ENCODE results near the gene SPAG16.

The SPAG16 gene

GRCh38 chr2:214286011-214286410 lies 1001.7 kb downstream of the SPAG16 start:
- no peak for DNase-seq (ENCODE audit: low spot score)

GRCh38 chr2:214293593-214293992 lies 1009.3 kb downstream of the SPAG16 start:
- DNase-seq (ENCODE audit: low spot score) = no peak

DNA sequence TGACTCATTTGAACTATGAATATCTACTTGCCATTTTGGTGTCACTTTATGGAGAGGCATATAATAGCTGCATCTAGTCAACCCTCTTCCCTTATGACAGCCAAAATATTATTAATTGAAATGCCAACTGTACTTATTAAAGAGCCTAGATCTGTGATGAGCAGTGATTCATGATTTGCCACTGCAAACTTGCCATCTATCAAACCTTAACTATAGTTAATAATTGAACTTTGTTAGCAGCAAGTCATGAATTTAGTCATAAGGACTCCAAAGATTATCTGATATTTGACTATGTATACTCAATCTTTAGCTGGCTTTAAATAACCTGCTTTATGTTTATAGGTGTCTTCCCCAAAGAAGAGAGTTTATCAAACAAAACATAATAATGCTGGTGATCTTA lies 1010.2 kb downstream of the SPAG16 start:
- DNase-seq (ENCODE audit: low spot score) = no peak

GRCh38 chr2:214297423-214297822 lies 1013.2 kb downstream of the SPAG16 start:
- DNase-seq (ENCODE audit: low spot score) = no peak

DNA sequence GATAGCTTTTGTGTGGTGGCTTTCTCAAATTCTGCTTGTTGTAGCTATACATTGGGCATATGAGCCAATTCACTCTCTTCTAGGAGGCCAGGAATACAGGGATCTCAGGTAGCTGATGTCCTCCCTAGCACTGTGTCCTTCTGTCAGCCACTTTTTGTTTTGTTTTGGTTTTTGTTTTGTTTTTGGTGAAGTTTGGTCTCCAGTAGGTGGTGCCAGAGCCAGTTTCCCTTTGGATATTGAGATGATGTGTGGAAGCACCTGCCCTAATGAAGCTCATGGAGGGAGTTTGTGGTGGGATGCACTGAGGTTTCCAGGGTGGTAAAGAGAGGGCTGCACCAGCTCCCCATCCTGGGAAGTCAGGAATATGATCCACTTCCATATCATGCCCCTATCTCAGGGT lies 1026.1 kb downstream of the SPAG16 start:
- DNase-seq (ENCODE audit: low spot score) = no peak

DNA sequence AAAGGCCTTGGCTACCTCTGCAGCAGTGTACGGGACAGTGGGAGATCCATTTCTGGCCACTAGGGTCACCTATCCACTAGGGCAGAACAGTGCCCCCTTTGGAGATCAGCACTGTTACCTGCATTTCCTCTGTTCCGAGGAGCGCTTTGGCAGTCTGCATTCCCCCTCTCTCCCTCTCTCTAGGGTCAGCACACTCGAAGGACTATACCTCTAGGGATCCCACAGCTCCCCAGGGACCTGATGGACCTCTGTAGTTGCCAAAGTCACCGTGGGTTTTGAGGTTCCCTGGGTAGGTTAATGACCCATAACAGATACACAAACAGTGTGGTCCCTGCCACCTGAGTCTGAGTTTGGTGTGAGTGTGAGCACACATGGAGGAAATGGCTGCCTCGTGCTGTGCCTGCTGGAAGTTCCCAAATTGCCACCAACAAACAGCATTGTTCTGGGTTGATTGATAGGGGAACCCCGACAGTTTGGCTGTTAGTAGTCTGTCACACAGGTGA lies 1026.8 kb downstream of the SPAG16 start:
- no peak for DNase-seq (ENCODE audit: low spot score)

DNA sequence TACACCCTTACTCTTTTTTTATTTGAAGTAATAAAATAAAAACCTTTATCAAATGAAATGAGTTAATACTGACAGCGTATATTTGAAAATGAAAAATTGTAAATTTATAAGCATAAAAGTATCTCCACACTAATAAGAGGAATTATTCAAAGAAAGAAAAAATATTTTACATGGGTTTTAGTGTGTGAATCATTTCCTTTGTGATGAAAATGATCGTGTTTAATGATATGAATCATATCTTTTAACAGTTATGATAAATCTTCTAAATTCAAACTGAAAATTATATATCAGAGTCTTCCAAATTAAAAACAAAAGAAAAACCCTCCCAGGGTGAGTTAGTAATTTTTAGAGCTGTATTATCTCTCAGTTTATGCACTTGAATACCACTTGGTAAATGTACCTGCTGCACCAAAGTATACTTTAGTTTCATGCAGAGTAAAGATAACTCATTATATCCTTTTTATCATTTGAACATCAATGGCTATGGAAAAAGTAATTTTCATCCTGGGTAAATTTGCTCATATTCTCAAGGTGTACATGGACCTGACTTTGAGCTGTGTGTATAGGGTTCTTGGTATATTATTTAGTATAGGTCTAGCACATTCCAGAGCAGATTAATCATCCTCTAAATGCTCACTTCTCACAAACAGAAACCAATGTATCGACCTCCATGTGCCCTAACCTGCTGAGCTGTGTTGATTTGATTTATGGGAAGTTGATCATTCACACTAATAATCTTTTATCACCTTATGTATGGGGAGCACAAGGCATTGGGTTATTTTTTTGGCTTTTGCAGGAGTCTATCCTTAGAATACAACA lies 1027.9 kb downstream of the SPAG16 start:
- no peak for DNase-seq (ENCODE audit: low spot score)

DNA sequence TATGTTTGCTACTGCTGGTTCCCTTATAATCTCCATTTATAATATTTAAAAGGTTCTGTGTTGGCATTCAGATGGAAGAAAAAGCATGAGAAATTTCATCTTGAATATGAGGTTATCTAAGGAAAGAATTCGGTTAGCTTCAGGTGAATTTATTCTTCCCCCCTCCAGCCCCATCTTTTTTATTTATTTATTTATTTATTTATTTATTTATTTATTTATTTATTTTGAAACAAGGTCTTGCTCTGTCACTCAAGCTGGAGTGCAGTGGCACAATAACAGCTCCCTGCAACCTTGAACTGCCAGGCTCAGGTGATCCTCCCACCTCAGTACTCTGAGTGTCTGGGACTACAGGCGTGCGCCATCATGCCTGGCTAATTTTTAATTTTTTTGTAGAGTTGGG lies 1031.1 kb downstream of the SPAG16 start:
- no peak for DNase-seq (ENCODE audit: low spot score)

- DNase-seq (ENCODE audit: low spot score) = no peak
Measured at GRCh38 chr2:214320211-214320610, 1035.9 kb downstream of the SPAG16 start.

DNA sequence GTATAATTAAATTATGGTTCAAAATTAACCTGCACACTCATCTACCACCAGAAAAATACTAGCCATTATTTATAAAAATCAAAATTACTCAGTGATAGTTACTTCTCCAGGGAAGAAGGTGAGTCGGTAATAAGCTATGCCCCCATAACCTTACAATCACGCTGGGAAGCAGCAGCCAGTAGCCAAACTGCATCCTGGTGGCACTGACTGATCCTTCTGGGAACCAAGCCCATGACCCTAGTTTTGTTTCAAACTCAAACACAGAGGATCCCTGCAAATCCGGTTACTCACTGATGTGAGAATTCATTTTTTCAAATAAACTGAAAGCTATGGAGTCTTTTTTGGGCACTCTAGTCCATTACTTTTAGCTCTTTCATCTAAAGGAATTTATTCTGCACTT lies 1038.4 kb downstream of the SPAG16 start:
- no peak for DNase-seq (ENCODE audit: low spot score)

DNA sequence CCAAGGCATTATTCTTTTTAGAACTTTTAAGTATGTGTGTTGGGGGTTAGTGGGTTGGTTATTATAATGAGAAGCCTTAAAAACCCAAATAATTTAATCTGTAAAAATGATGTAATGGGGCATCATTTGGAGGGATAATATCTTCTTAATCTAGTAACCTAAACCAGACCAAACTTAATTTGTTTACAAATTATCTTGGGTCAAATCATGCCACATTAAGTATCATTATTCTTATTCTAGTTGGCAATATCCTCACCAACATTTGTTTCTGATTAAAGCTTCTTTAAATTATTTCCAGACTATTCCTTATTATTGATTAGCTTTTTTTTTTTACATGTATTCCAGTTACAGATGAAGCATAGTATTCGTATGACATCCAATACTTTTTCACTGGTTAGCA lies 1041.1 kb downstream of the SPAG16 start:
- no peak for DNase-seq (ENCODE audit: low spot score)

- DNase-seq (ENCODE audit: low spot score) = no peak
Measured at GRCh38 chr2:214328941-214329340, 1044.7 kb downstream of the SPAG16 start.

- DNase-seq (ENCODE audit: low spot score) = no peak
Measured at GRCh38 chr2:214341646-214342045, 1057.4 kb downstream of the SPAG16 start.

GRCh38 chr2:214358506-214358905 lies 1074.2 kb downstream of the SPAG16 start:
- DNase-seq (ENCODE audit: low spot score) = no peak

GRCh38 chr2:214361116-214361515 lies 1076.9 kb downstream of the SPAG16 start:
- no peak for DNase-seq (ENCODE audit: low spot score)

DNA sequence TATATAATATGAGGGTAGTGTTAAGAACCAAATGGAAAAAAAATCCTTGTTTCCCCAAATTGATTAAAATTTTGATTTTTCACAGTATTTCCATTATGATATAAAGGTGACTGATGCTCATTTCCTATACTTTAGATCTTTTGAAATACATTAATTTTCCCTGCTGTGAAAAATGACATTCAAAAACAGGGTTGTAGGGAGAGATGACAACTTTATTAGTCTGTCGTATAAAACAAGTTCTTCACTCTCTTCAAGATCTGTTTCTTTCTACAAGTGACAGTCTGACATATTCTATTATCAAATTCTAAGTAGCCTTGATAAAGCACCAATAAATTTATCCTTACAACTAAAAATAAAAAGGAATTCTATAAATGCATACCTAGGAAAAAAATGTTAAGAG lies 1081.3 kb downstream of the SPAG16 start:
- no peak for DNase-seq (ENCODE audit: low spot score)

DNA sequence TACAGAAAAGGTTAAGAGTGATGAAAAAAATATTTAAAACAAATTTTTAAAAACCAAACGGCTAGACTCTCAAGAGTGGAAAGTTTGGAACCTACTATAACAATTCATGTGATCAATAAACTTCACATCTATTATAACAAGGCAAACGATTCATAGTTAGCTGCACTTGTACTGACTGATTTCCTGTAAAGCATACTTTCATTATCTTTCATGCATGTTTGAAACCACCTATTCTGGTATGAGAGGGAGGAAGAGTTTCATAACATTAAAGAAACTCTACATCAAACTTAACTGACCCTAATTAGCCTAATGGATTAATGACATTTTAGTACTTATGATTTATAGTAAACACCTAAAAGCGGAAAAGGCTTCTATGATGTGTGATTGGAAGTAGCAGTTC lies 1082.9 kb downstream of the SPAG16 start:
- DNase-seq (ENCODE audit: low spot score) = no peak

- no peak for DNase-seq (ENCODE audit: low spot score)
Measured at GRCh38 chr2:214376618-214377285, 1092.5 kb downstream of the SPAG16 start.

GRCh38 chr2:214377286-214377624 lies 1093.0 kb downstream of the SPAG16 start:
- no peak for DNase-seq (ENCODE audit: low spot score)

DNA sequence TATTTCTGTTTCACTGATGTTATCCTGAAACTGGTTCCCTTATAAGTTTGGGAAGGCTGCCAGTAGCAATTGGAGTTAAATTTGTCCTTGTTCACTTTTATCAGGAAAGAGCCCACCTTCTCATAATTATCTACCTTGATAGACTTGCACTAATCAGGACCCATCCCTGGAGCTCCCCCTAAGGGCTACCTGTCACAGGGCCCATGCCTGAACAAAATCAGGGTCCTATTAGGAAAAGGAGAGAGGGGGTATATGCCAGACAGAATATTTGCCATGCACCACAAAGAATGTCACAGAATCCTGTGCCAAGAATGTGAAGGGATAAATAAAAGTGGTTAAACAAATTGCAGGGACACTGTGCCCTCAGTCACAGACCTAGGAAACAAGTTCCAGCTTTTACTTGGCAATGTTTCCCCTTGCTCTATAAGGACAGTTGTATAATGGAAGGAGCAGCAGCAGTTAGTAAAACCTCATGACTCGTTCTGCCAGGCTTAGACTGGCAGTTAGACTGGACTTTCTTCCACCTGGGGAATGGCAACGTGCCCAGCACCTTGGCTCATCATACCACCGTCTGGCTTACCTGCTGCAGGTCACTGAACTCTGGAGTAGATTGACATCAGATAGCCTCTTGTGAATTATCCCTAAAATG lies 1094.3 kb downstream of the SPAG16 start:
- no peak for DNase-seq (ENCODE audit: low spot score)

DNA sequence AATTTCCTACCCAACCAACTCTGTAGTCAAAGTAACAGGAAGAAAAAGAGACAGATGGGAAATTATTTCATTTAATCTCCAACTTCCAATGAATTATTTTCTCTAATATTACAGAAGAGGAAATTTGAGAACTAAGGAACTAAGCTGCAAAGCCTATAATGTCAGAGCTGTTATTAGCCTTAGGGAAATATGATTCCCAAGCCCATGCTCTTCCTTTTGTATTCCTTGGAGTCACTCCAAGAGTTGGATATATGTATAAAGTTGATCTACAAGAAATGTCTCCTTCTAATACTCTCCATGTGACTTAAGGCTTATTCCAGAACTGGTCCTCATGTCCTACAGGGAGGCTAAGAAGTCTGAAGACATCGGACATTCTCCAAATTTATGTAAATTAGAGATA lies 1095.0 kb downstream of the SPAG16 start:
- no peak for DNase-seq (ENCODE audit: low spot score)

DNA sequence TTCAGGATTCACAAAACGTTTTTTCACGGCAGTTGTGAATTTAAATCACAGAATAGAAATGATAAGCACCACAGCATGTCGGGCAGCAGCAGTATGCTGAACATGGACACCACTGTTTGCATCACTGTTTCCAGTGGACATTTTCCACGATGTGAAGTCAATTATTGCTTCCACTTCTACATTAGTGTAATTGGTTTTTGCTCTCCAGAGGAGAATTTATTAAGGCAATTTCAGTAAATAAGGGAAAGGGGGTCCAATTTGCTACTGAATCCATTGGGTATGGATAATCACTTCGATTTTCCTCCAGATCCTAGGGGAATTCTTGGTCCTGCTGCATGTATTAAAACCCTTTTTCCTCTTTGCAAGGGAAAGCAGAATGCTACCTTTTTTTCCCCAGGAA lies 1096.4 kb downstream of the SPAG16 start:
- no peak for DNase-seq (ENCODE audit: low spot score)

DNA sequence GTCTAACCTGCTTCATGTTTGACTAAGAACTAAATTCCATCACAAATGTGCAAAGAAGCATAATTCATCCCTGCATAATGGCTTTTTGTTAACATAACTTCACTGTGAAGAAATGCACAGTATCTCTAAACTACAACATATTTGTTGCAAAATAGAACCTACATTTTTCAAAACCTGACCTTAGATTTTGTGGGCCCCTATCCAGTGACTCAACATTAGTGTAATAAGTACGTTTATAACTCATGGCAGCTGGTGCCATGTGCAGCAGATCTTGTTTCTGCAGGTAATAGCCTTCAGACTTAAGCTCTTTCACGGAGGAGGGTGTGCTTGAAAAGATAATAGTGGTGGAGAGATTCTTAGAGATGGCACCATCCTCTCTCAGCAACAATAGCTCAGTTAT lies 1098.0 kb downstream of the SPAG16 start:
- no peak for DNase-seq (ENCODE audit: low spot score)

All from left forelimb (tissue), 1 donor.